ENCODE results near the gene COPG2. TPM values are rescaled to one million over a fixed set of nuclear protein-coding genes. Genes with fewer than 3 reads are reported as not detected.

COPG2 gene
- total RNA-seq, 1 donor from 2014 or later = 60.8 TPM

- DNase-seq = peak; percentile 19
Measured at GRCh38 chr7:130493275-130493873, 175.2 kb downstream of the COPG2 start.

GRCh38 chr7:130492523-130493274 is 175.8 kb downstream of the COPG2 start:
- DNase-seq = no peak

GRCh38 chr7:130491841-130492522 is 176.6 kb downstream of the COPG2 start, which contains the start of gene MEST:
MEST (plus strand) TSS chr7:130492085; CDS start chr7:130492314, 229 bp downstream.
- peak; percentile 12 for DNase-seq

- DNase-seq = peak; percentile 19
Measured at GRCh38 chr7:130490888-130491804, 177.4 kb downstream of the COPG2 start.

GRCh38 chr7:130490311-130490791 is 178.2 kb downstream of the COPG2 start:
- DNase-seq = no peak

GRCh38 chr7:130489140-130489983 is 179.2 kb downstream of the COPG2 start:
- no peak for DNase-seq

GRCh38 chr7:130488392-130489139 is 180.0 kb downstream of the COPG2 start:
- peak; percentile 16 for DNase-seq

GRCh38 chr7:130486954-130487436 is 181.6 kb downstream of the COPG2 start:
- DNase-seq = no peak

- peak; percentile 7 for DNase-seq
Measured at GRCh38 chr7:130486114-130486953, 182.2 kb downstream of the COPG2 start.

GRCh38 chr7:130485734-130486113 is 182.8 kb downstream of the COPG2 start:
- no peak for DNase-seq

GRCh38 chr7:130483031-130483430 is 185.5 kb downstream of the COPG2 start:
- no peak for DNase-seq

GRCh38 chr7:130481898-130482297 is 186.7 kb downstream of the COPG2 start:
- no peak for DNase-seq

GRCh38 chr7:130479716-130480400 is 188.7 kb downstream of the COPG2 start:
- no peak for DNase-seq

GRCh38 chr7:130478991-130479390 is 189.6 kb downstream of the COPG2 start:
- no peak for DNase-seq

GRCh38 chr7:130476297-130477150 is 192.0 kb downstream of the COPG2 start:
- DNase-seq = no peak

- no peak for DNase-seq
Measured at GRCh38 chr7:130475776-130476175, 192.8 kb downstream of the COPG2 start.

- DNase-seq = no peak
Measured at GRCh38 chr7:130473876-130474275, 194.7 kb downstream of the COPG2 start.

- no peak for DNase-seq
Measured at GRCh38 chr7:130473289-130473688, 195.3 kb downstream of the COPG2 start.

All from occipital lobe (tissue), 2 donors.